NOMO-1 treated with DMSO at 0.1 percent for 48 hours (cell line): ENCODE results near the gene LRRC26.
"Not testable (repeated sequence)": the region's sequence is repeated elsewhere in the genome, so short reads cannot be mapped to it uniquely, and the experiment has no call there.

Source experiments
- DNase-seq: peaks from one replicate; lab custom pipeline; 2025; ENCODE audit not compliant: unreplicated experiment; lab: John Stamatoyannopoulos, UW

LRRC26 gene

GRCh38 chr9:137139468-137140150 lies 30.2 kb downstream of the LRRC26 start:
- no peak for DNase-seq

GRCh38 chr9:137138722-137139467 lies 31.0 kb downstream of the LRRC26 start, which contains the start of gene GRIN1:
GRIN1 (plus strand) TSS chr9:137139154; CDS start chr9:137139487, 333 bp downstream.
- DNase-seq = no peak

GRCh38 chr9:137138058-137138721 lies 31.7 kb downstream of the LRRC26 start:
- no peak for DNase-seq

- DNase-seq = no peak
Observed at GRCh38 chr9:137136881-137137607, 32.8 kb downstream of the LRRC26 start.

GRCh38 chr9:137136261-137136880 lies 33.5 kb downstream of the LRRC26 start:
- no peak for DNase-seq

- not testable (repeated sequence) for DNase-seq
Observed at GRCh38 chr9:137135154-137135553, 34.7 kb downstream of the LRRC26 start.

GRCh38 chr9:137134191-137134590 lies 35.7 kb downstream of the LRRC26 start:
- no peak for DNase-seq

GRCh38 chr9:137130176-137130755 lies 39.6 kb downstream of the LRRC26 start:
- DNase-seq = no peak

- peak; percentile 93 for DNase-seq
Observed at GRCh38 chr9:137129456-137130175, 40.2 kb downstream of the LRRC26 start.

- DNase-seq = no peak
Observed at GRCh38 chr9:137128862-137129455, 40.9 kb downstream of the LRRC26 start.

- DNase-seq = no peak
Observed at GRCh38 chr9:137128158-137128861, 41.5 kb downstream of the LRRC26 start.

GRCh38 chr9:137127301-137128157 lies 42.3 kb downstream of the LRRC26 start:
- peak; percentile 83 for DNase-seq

- DNase-seq = peak; percentile 25
Observed at GRCh38 chr9:137126786-137127185, 43.1 kb downstream of the LRRC26 start.

GRCh38 chr9:137123952-137124462 lies 45.8 kb downstream of the LRRC26 start:
- not testable (repeated sequence) for DNase-seq

- DNase-seq = no peak
Observed at GRCh38 chr9:137123468-137123837, 46.4 kb downstream of the LRRC26 start.

- DNase-seq = peak; percentile 24
Observed at GRCh38 chr9:137122796-137123467, 46.9 kb downstream of the LRRC26 start.
